Activated CD4-positive, alpha-beta T cell treated with anti-CD3 and anti-CD28 coated beads, Interleukin-2, amount 50 U/mL, for 4 hours (primary cell): Measurements from ENCODE around the gene BCL10.
"Not testable (repeated sequence)": the region's sequence is repeated elsewhere in the genome, so short reads cannot be mapped to it uniquely, and the experiment has no call there.

Experiments
- DNase-seq, 2 experiments: peaks; one replicate each; pipeline ENCODE4 v3.0.0-alpha.2; 2020

Gene BCL10

GRCh38 chr1:85262985-85263384 is 13.4 kb downstream of the BCL10 start:
- no peak for DNase-seq

DNA sequence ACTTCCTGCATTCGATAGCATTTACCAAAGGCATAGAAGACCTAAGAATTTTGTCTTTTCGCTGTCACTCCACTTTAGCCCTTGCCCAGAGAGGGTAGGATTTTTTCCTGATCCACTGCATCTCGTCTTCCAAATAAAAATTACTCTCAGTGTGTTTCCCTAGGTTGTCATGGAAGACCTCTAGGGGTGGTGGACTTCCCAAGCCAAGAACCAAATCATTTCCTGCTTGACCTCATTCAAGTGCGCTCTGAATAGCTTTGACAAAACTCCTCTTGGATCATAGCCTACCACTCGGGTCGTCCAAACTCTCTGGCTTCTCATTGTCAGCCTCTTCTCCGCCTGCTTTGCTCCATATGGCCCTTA is 16.5 kb downstream of the BCL10 start:
- no peak for DNase-seq

DNA sequence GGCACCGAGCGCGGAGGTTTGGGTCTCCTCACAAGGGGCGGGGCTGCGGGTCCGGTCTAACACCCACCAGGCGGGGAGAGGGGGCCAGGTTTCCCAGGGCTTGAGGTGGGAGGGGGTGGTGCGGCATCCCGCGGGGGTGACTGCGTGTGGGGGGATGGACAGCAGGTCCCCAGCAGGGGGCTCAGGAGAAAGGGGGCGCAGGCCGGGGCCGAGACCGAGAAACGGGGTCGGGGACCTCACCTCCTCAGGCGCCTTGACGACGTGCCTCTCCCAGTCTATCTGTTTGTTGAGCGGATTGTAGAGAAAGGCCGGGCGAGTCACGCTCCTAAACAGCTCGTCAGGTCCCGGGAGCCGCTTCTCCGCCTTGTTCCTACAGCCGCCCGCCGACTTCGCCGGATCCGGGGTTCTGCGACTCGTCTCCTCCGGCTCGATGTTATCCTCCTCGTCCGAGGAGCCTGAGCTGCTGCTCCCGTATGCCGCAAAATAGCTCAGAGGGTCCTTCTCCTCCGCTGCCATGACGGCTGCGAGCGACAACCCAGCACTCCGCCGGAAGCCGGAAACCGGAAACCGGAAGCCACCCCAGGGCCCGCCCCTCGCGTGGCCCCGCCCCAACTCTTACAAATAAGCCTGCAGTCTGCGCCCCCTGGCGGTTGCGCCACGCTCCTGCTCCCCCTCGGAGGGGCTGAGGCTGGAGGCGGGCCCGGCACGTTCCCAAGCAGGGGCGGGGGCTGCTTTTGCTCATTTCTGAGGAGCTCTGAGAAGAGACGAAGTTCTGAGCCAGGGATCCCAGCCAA is 17.1 kb downstream of the BCL10 start, which contains the start of gene C1orf52:
Gene C1orf52 (minus strand): TSS at position 545 of the 794 bp plus-strand sequence. CDS start 29 bp downstream, at position 516.
- peak; percentile 95 for DNase-seq

- no peak for DNase-seq
Observed at GRCh38 chr1:85258536-85259117, 17.8 kb downstream of the BCL10 start.

DNA sequence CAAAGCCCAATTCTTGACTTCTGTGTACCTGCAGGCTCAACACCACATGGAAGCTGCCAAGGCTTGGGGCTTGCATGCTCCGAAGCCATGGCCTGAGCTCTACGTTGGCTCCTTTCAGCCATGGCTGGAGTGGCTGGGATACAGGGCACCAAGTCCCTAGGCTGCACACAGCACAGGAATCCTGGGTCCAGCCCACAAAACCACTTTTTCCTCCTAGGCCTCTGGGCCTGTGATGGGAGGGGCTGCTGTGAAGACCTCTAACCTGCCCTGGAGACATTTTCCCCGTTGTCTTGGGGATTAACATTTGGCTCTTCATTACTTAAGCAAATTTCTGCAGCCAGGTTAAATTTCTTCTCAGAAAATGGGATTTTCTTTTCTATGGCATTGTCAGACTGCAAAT is 27.4 kb downstream of the BCL10 start:
- not testable (repeated sequence) for DNase-seq

DNA sequence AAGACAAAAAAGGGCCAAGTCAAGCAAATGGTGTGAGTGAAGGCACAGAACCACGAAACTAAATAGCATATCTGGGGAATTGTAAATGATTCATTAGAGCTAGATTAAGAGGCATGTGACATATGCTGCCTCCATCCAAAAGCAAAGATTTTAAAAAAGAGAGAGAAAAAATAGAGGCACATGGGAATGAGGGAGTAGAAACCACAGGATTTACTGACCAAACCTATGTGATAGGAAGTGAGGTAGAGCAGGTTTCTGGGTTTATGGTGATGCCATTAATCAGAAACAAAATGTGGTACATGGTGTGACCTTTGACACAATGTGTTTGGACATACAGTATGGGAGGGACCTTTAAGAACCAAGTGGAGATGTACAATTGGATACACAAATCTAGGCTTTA is 30.5 kb downstream of the BCL10 start:
- no peak for DNase-seq

DNA sequence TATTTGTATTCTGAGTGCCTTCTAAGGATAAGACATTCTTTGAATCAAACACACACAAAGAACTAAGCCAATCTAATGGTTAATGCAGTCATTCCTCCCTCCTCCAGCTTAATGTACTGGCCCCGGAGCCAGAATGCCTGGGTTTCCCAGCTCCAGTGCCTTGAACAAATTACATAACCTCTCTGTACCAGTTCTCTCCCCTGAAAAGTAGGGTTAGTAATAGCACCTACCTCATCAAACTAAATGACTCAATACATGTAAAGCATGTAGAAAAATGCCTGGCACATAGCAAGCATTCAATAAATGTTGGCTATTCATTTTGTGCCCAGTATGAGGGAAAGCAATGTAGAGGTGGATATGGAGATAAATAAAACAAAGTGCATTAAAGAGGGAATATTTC is 31.0 kb downstream of the BCL10 start:
- no peak for DNase-seq

DNA sequence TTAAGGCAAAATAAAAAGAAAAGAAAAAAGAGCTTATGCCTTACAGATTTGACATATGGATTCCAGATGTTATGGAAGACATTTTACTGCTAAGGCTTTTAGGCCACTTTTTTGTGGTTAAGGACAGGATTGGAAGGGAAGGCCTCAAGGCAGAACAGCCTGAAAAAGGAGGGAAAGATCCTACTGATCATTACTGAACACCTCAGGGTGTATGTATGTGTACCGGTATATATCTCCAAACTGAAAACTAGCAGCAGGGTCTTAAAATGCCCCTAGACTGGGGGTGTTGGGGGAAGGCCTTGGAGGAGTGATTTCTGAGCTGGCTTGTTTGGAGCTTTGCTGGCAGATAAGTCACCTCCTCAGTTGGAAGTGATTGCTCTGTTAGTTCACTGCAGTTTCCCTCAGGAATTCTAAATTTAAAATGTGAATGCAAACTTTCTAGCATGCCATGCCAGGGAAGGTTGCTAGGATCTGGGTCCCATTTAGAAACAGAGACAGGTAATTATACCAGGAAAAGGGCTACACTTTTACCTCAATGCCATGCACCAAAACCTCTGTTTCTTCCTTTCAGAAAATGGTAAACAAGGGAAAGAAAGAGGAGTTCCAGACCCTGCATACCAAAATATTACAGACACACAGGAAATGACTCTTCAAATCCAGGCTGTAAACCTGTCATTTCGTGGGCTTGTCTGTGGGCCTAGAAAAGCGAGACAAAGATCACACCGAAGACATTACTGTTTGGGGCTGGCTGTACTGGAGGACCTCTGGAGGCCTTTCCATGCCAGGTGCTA is 32.0 kb downstream of the BCL10 start:
- no peak for DNase-seq

- no peak for DNase-seq
Observed at GRCh38 chr1:85243372-85243771, 33.1 kb downstream of the BCL10 start.

DNA sequence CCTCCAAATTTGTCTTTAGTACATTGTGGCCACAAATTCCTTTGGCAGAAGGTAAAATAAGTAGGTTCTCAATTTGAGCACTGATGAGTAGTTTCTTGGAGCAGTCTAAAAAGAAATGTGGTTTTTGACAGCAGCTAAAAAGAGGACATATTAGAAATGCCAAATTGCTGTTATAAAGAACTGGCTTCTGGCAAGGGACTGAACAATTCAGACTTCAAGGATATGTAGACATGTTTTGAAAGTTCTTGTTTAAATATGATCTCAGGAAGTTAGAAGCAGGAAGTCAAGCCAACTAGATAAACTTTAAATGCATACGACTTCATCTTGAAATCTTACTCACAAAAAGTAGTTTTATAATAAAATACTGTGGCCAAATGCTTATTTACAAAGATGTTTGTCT is 35.8 kb downstream of the BCL10 start:
- DNase-seq, result no peak

DNA sequence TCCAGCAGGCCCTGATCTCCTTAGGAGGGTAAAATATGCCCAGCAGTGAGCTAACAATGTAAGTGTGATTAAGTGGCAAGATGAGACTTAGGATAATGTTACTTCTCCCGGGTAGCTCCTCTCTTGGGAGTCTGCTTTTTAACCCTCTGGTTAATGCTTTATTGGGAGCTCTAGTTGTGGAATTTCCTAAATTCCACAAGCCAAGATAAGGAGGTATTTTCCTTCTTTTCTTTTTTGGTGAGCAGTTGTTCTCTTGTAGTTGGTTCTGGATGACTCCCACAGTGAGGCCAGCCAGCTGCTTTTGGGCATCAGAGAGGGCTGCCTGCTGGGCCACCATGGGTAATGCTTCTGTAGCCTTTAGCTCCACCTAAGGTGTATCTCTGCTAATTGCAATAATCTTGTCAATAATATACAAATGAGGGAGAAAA is 36.2 kb downstream of the BCL10 start:
- no peak for DNase-seq

- DNase-seq, result no peak
Observed at GRCh38 chr1:85237613-85238012, 38.8 kb downstream of the BCL10 start.

DNA sequence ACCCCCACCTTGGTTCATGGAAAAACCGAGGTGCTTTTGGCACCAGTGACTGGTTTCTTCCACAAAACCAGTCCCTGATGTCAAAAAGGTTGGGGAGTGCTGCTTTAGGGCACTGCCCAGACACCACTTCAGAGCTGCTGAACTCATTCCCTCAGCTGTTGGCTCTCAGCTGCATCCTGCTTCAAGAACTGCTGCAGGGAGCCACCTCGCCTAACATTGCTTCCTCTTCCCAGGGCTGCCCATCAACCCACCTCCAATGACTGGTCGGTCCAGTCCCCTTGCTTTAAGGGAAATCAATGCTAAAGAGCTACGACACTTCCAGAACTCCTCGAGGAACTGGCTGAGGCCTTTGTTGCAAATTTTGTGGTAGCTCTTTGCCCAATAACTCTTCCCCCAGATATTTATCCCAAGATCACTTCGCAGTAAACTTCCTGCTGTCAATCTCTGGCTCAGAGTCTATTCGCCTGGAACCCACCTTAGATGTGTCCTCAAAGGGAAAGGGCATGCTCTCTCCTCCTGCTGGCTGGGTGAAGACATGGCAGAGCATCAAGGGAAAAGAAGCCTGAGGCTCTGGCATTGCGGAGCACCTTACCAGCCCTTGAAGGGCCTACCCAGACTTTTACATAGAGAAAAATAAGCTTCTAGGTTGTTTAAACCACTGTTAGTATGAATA is 46.0 kb downstream of the BCL10 start:
- no peak for DNase-seq

- DNase-seq, result no peak
Observed at GRCh38 chr1:85229574-85230097, 46.8 kb downstream of the BCL10 start.

- DNase-seq, result no peak
Observed at GRCh38 chr1:85228972-85229371, 47.5 kb downstream of the BCL10 start.

DNA sequence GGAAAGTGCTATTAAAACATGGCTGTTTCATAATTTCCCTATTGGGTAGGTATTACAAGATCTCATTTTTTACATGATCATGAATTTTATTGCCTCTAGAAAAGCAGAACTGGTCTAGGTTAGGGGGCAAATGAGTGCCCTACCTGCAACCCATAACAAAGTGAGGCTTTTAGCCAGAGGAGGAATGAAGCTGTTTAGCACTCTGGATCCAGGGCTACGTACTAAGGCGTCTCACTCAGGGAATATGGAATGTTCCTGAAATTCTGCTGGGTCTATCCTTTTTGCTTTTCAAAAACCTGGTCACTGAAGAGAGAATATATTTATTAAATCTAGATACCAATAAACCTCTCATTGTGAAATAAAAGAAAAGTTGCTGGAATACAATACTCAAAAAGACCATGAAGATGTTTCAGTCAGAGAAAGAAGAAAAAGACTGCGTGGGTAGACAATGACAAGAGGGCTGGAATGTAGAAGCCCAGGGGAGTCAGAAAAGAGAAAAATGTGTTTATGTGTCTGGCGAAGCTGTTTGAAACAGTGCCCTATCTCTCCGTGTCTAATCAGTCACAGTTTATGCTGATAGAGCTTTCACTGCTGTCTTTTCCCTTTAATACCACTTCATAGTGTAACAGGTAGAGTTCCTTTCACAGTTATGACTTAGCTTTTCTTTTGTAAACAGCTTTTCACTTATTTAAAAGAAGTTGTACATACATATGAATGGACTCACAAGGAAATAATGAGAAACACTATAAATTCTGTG is 50.6 kb downstream of the BCL10 start:
- DNase-seq, result no peak

- DNase-seq, result no peak
Observed at GRCh38 chr1:85224734-85225623, 51.5 kb downstream of the BCL10 start.

GRCh38 chr1:85224295-85224694 is 52.1 kb downstream of the BCL10 start:
- DNase-seq, result no peak

DNA sequence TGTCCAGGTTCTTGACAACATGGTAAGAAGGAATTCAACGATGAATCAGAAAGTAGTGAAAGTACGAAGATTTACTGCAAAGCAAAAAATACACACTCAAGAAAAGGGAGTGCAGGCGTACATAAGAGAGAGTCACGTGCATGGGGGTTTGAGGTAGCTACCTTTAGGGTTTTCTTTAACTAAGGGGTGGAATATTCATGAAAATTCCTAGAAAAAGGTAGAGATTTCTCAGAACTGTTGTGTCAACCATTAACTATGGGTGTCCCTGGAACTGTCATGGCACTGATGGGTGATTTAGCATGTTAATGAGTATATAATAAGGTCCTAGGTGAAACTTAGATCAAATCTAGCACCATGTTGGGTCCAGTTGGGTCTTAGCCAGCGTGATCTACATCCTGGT is 53.1 kb downstream of the BCL10 start:
- DNase-seq, result no peak

GRCh38 chr1:85220756-85221201 is 55.7 kb downstream of the BCL10 start:
- no peak for DNase-seq
